Measurements from ENCODE around the gene ZNRF2.
"Not testable (repeated sequence)": the region's sequence is repeated elsewhere in the genome, so short reads cannot be mapped to it uniquely, and the experiment has no call there.

ZNRF2 gene

GRCh38 chr7:30264052-30264451, 20.3 kb upstream of the ZNRF2 start:
- no peak for DNase-seq
- Mint-ChIP-seq H3K27me3 (ENCODE audit: low read depth, poor library complexity) (peaks cover 5% of the 10 kb centered on the region), H3K27ac (no peak overlapping the region), H3K4me3 (no peak overlapping the region), H3K36me3 (ENCODE audit: low read depth) (no peaks in the 10 kb centered on the region), H3K9me3 (no peaks in the 10 kb centered on the region), H3K4me1 (no peaks in the 10 kb centered on the region)
- no peak for TF ChIP-seq CTCF (IDR thresholded peaks at IDR 0.05)

- not testable (repeated sequence) for H3K4me3 Mint-ChIP-seq; H3K4me1 Mint-ChIP-seq; H3K9me3 Mint-ChIP-seq; H3K27me3 Mint-ChIP-seq (ENCODE audit: low read depth, poor library complexity); DNase-seq; H3K27ac Mint-ChIP-seq; H3K36me3 Mint-ChIP-seq (ENCODE audit: low read depth)
These were observed 19.2 kb upstream of the ZNRF2 start for GRCh38 chr7:30265189-30265588.

GRCh38 chr7:30266686-30267085, 17.7 kb upstream of the ZNRF2 start:
- Mint-ChIP-seq H3K27ac (no peak overlapping the region), H3K9me3 (no peaks in the 10 kb centered on the region), H3K4me3 (no peak overlapping the region), H3K4me1 (no peaks in the 10 kb centered on the region), H3K27me3 (ENCODE audit: low read depth, poor library complexity) (peaks cover 6% of the 10 kb centered on the region), H3K36me3 (ENCODE audit: low read depth) (no peaks in the 10 kb centered on the region)
- no peak for TF ChIP-seq CTCF (IDR thresholded peaks at IDR 0.05)
- no peak for DNase-seq

GRCh38 chr7:30268586-30268985, 15.8 kb upstream of the ZNRF2 start:
- no peak for TF ChIP-seq CTCF (IDR thresholded peaks at IDR 0.05)

GRCh38 chr7:30269490-30269889, 14.9 kb upstream of the ZNRF2 start:
- H3K4me1 Mint-ChIP-seq, result no peaks in the 10 kb centered on the region

More at GRCh38 chr7:30268586-30268985, 15.8 kb upstream of the ZNRF2 start:
- H3K36me3 Mint-ChIP-seq (ENCODE audit: low read depth), result no peaks in the 10 kb centered on the region
- no peak for DNase-seq
- no peak overlapping the region for H3K4me3 Mint-ChIP-seq
- H3K4me1 Mint-ChIP-seq, result no peaks in the 10 kb centered on the region
- no peaks in the 10 kb centered on the region for H3K9me3 Mint-ChIP-seq
- H3K27ac Mint-ChIP-seq, result no peak overlapping the region
- peaks cover 8% of the 10 kb centered on the region for H3K27me3 Mint-ChIP-seq (ENCODE audit: low read depth, poor library complexity)

GRCh38 chr7:30270921-30271320, 13.5 kb upstream of the ZNRF2 start:
- peaks cover 5% of the 10 kb centered on the region for H3K27me3 Mint-ChIP-seq (ENCODE audit: low read depth, poor library complexity)
- no peaks in the 10 kb centered on the region for H3K4me1 Mint-ChIP-seq
- no peaks in the 10 kb centered on the region for H3K36me3 Mint-ChIP-seq (ENCODE audit: low read depth)
- TF ChIP-seq CTCF (IDR thresholded peaks at IDR 0.05), result no peak
- no peaks in the 10 kb centered on the region for H3K9me3 Mint-ChIP-seq
- H3K4me3 Mint-ChIP-seq, result no peak overlapping the region
- no peak for DNase-seq
- H3K27ac Mint-ChIP-seq, result no peak overlapping the region

More at GRCh38 chr7:30269490-30269889, 14.9 kb upstream of the ZNRF2 start:
- no peak for DNase-seq
- H3K36me3 Mint-ChIP-seq (ENCODE audit: low read depth), result no peaks in the 10 kb centered on the region
- no peak overlapping the region for H3K4me3 Mint-ChIP-seq
- TF ChIP-seq CTCF (IDR thresholded peaks at IDR 0.05), result no peak
- H3K27ac Mint-ChIP-seq, result no peak overlapping the region
- H3K9me3 Mint-ChIP-seq, result no peaks in the 10 kb centered on the region
- H3K27me3 Mint-ChIP-seq (ENCODE audit: low read depth, poor library complexity), result peaks cover 8% of the 10 kb centered on the region
